GM18517 (cell line): ENCODE measurements around the gene GMNN.
A peak's percentile ranks its signal among the peaks of the same experiment; 100 is the strongest.
"Not testable (repeated sequence)": the region's sequence is repeated elsewhere in the genome, so short reads cannot be mapped to it uniquely, and the experiment has no call there.

ENCODE experiments used
- ATAC-seq: cut with Tn5 transposase; IDR thresholded peaks from one replicate; pipeline ENCODE4 v1.9.1; 2021; ENCODE audit warnings: mild to moderate bottlenecking, moderate library complexity; ENCODE audit not compliant: unreplicated experiment

Gene GMNN

GRCh38 chr6:24774696-24775519 lies at the start of gene GMNN:
TSS of gene GMNN (plus strand) at chr6:24774937. CDS start at chr6:24777247, 2,310 bp downstream.
- ATAC-seq: peak; percentile 79

DNA sequence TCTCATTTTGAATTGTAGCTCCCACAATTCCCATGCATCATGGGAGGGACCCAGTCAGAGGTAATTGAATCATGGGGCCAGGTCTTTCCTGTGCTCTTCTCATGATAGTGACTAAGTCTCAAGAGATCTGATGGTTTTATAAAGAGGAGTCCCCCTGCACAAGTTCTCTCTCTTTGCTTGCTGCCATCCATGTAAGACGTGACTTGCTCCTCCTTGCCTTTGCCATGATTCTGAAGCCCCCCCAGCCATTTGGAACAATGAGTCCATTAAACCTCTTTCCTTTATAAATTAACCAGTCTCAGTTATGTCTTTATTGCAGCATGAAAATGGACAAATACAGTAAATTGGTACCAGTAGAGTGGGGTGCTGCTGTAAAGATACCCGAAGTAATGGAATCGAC lies 44.1 kb upstream of the GMNN start:
- ATAC-seq: not testable (repeated sequence)

- ATAC-seq: not testable (repeated sequence)
Observed at GRCh38 chr6:24731456-24732134, 43.1 kb upstream of the GMNN start.

DNA sequence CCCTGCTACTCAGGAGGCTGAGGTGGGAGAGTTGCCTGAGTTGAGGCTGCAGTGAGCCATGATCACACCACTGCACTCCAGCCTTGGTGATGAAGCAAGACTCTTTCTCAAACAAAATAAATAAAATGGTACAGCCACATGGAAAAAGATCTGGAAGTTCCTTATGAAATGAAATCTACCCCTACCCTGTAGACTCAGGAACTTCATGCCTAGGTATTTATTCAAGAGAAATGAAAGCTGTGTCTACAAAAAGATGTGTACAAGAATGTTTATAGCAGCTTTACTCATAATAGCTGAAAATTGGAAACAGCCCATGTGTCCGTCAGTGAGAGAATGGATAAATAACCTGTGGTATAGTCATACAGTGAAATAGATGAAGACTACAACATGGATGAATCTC lies 40.6 kb upstream of the GMNN start:
- ATAC-seq: no peak

DNA sequence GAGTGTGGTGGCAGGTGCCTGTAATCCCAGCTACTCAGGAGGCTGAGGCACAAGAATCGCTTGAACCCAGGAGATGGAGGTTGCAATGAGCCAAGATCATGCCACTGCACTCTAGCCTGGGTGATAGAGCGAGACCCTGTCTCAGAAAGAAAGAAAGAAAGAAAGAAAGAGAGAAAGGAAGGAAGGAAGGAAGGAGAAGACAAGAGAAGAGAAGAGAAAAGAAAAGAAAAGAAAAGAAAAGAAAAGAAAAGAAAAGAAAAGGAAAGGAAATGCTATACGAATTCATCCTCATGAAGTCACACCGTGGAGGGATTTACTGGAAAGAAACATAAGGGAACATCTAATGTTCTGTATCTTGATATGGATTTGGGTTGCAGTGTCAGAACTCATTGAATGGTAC lies 40.0 kb upstream of the GMNN start:
- ATAC-seq: not testable (repeated sequence)

DNA sequence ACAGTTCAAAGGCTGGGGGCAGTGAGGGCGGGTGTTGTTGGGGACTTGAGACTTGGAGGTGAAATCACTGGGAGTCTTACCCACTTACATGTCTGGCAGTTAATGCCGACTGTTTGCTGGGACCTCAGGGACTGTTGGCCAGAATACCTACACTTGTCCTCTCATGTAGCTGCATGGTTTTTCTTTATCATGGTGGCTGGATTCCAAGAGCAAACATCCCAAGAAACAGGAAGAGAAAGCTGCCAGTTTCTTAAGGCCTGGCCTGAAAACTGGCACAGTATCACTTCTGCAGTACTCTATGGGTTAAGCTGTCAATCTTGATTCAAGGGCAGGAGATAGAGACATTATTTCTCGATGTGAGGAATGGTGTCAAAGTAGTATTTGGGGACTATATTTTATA lies 36.0 kb upstream of the GMNN start:
- no peak for ATAC-seq

- no peak for ATAC-seq
Observed at GRCh38 chr6:24740861-24741260, 33.9 kb upstream of the GMNN start.

- ATAC-seq: no peak
Observed at GRCh38 chr6:24742216-24742738, 32.5 kb upstream of the GMNN start.

- ATAC-seq: peak; percentile 76
Observed at GRCh38 chr6:24743265-24743943, 31.3 kb upstream of the GMNN start.

- ATAC-seq: peak; percentile 49
Observed at GRCh38 chr6:24743944-24744335, 30.8 kb upstream of the GMNN start.

GRCh38 chr6:24744911-24745310 lies 29.8 kb upstream of the GMNN start:
- ATAC-seq: no peak

DNA sequence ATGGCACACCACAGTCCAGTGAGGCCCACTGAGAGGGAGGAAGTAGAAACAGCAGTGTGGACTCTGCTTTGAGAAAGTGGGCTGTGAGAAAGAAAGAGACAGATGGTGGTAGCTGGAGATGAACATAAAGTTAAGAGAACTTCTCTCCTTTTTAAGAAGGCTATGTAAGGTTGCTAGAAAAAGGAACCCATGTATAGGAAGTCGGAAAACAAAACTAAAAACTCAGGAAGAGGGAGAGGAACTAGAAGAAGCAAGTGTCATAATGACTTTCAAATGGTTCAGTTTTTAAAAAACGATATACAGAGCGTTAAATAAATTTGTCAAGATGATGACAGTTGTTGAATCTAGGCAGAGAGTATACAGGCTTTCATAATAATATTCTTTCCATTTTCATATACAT lies 25.4 kb upstream of the GMNN start:
- no peak for ATAC-seq

- ATAC-seq: not testable (repeated sequence)
Observed at GRCh38 chr6:24750878-24751277, 23.9 kb upstream of the GMNN start.

GRCh38 chr6:24752503-24752902 lies 22.2 kb upstream of the GMNN start:
- ATAC-seq: no peak

GRCh38 chr6:24752917-24753492 lies 21.7 kb upstream of the GMNN start:
- ATAC-seq: no peak

GRCh38 chr6:24753545-24753944 lies 21.2 kb upstream of the GMNN start:
- no peak for ATAC-seq

DNA sequence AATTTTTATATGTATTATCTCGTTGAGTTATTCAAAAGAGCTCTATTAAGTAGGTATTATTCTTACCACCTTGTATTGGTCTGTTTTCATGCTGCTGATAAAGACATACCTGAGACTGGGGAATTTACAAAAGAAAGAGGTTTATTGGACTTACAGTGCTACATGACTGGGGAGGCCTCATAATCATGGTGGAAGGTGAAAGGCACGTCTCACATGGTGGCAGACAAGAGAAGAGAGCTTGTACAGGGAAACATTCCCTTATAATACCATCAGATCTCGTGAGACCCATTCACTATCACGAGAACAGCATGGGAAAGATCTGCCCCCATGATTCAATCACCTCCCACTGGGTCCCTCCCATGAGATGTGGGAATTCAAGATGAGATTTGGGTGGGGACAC lies 20.4 kb upstream of the GMNN start:
- ATAC-seq: not testable (repeated sequence)

DNA sequence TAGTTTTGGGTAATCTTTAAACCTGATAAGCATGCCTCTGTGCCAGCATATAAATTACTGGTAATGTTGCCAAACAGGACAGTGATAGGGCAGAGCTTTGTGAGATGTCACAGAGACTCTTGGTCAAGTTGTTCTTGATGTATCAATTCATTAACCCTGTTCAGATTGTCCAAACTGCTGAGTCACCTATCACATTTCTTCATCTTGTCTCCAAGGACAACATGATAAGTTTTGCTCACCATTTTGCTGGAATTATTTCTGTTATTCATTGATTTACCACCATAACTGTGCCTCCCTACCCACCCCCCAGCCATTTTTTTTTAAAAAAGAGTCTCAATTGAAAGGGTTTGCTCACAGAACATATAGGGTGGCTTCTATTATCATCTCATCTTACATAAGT lies 19.5 kb upstream of the GMNN start:
- no peak for ATAC-seq

GRCh38 chr6:24757611-24758010 lies 17.1 kb upstream of the GMNN start:
- no peak for ATAC-seq

GRCh38 chr6:24759718-24760117 lies 15.0 kb upstream of the GMNN start:
- ATAC-seq: no peak

DNA sequence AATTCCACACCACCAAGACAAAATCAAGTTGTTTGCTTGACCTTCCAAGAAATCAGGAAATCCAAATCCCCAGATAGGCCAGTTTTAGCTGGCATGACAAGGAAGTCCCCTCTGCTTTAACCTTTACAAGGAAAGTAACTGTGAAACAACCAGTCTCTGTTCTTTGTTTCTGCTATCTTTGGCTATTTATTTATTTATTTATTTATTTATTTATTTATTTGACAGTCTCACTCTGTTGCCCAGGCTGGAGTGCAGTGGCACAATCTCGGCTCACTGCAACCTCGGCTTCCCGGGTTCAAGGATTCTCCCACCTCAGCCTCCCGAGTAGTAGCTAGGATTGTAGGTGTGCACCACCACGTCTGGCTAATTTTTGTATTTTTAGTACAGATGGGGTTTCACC lies 14.5 kb upstream of the GMNN start:
- ATAC-seq: no peak
